Measurements from ENCODE around the gene KCNJ11. TPM values are rescaled to one million over a fixed set of nuclear protein-coding genes. Genes with fewer than 3 reads are reported as not detected.

KCNJ11 gene
- total RNA-seq, 2 experiments from 2014 or later = 0.63 to 1.1 TPM

DNA sequence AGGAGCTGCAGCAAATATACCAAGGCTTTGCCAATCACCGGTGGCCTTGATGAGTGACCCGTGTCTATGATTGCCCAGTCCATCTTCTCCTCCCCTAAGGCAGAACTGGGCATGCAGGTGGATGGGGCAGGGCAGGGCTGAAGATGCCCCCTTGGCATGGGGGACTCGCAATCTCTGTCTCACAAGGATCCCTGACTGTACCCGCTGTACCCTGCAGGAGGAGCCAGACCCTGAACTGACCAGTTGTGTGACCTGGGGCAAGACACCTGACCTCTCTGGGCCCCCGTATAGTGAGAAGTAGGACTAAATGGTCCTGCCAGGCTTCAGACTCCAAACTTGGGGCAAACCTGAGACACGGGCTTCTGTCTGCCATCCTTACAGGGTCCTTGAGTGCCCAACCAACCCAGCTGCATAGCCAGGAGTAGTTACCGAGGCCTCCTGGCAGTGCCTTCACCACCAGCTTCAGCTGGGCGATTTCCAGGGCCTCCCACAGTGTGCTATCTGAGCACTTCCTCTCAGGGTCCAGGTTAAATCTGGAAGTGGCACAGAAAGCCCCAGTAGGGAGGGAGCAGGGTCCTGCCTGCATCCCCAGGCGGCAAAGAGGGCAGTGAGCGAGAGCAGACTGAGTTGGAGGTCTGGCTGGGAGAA, 6.4 kb upstream of the KCNJ11 start:
- ChIA-PET CTCF (no interaction called here), POLR2A (no interaction called here)

DNA sequence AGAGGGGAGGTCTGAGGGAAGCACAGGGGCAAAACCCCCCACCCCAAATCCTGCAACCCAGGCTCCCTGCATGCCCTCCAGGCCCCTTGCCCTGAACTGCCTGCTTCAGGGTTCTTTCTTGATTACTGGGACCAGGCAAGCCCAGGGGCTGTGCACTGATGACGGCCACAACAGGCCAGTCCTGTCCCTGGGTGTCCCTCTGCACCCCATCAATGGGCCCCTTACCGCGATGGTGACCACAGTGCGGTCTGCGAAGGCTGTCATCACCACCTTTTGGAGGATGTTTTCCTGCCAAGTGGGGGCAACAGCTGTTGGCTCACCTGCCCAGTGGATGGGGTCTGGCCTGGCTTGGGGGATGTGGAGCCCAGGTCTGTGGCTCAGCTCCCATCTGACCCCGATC, 5.0 kb upstream of the KCNJ11 start:
- POLR2A ChIA-PET = no interaction called here
- CTCF ChIA-PET = interaction anchor here (0.8 kb wide), 1 partner anchor 10 kb away, joined by 3 read pairs; no protein-coding TSS in a partner anchor

GRCh38 chr11:17392872-17393271, 4.4 kb upstream of the KCNJ11 start:
- ChIA-PET CTCF (interaction anchor here (1.5 kb wide), 1 partner anchor 112 kb away, joined by 3 read pairs; no protein-coding TSS in a partner anchor), POLR2A (no interaction called here)

GRCh38 chr11:17391493-17392355, 3.3 kb upstream of the KCNJ11 start:
- ChIA-PET POLR2A (no interaction called here), CTCF (interaction anchor here (0.6 to 1.5 kb wide), 2 partner anchors 29 to 113 kb away, joined by 3 read pairs; no protein-coding TSS in a partner anchor)

DNA sequence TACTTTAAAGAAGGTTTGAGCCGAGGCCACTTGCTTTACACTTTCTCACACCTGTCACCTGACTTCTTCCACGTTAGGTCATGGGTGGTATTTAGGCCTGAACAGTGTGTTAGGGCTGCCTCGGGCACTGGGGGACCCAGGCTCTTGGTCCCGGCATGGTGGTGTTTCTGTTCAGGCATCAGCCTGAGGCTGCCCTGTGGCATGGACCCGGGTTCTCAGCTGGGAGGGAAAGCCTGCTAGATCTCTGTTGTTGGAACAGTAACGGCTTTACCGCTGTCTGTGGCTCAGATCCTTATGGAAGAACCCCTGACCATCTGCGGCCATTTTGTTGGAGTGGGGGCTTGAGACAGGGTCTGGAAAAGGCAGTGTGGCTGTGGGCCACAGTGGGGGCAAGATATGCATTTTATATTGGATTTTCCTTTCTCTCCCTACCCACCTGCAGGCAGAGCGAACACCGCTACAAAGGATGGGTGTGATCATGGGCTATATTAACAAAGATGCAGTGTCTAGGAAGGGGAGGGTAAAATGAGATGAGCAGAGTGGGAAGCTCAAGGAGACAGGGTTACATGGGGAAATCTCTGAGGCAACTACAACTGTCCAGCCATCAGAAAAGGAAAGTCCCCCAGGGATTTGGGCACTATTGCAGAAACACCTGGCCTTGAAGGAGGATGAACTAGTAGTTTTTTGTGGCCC, 1.6 kb upstream of the KCNJ11 start:
- ChIA-PET POLR2A (interaction anchor here (1.3 kb wide), 1 partner anchor 182 kb away, joined by 5 read pairs; the partner anchor contains the start of gene PIK3C2A), CTCF (interaction anchor here (0.8 to 1.3 kb wide), 5 partner anchors 52 to 314 kb away, joined by 3 to 5 read pairs (median 3); no protein-coding TSS in a partner anchor)

DNA sequence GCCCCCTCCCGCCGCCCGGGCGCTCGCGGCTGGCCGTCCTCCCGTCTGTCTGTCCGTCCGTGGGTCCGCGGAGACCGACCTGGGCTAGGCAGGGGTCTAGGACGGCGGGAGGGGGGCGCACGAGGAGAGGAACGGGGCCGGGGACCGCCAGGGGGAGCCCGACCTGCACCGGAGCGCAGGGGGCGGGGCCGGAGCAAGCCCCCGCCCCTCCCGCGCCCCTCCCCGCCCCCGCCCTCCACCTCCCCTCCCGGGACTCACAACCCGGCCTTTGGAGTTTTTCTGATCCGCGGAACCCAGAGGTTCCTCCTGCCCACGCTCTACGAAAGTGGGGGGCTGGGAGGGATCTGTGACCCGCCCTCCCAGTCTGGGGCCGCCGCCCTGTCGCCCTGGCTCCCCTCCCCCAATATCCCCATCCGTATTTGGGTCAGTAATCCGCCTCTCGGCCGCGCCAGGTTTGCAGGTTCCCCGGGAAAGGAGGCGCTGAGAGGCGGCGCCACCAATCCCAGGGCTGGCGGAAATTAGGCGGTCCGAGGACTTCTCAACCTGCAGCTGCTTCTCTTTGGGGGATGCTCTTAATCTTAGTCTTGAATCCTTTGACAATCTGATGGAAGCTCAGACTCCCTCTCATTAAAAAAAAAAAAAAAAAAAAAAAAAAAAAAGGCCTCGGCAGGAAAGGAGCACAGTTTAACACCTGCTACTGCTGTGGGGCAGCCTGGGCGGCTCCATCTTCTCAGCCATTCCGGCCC, 925 bp upstream of the KCNJ11 start:
- POLR2A ChIA-PET = interaction anchor here (1.3 kb wide), 1 partner anchor 181 kb away, joined by 5 read pairs; the partner anchor contains the start of gene PIK3C2A
- CTCF ChIA-PET = interaction anchor here (0.6 to 1.3 kb wide), 9 partner anchors 9 to 492 kb away, joined by 3 to 5 read pairs (median 3); no protein-coding TSS in a partner anchor

- CTCF ChIA-PET = interaction anchor here (0.9 to 1.7 kb wide), 2 partner anchors 9 to 116 kb away, joined by 4 to 5 read pairs; no protein-coding TSS in a partner anchor
- POLR2A ChIA-PET = no interaction called here
Measured at GRCh38 chr11:17387811-17388210, 648 bp downstream of the KCNJ11 start.

GRCh38 chr11:17387254-17387653, 1.2 kb downstream of the KCNJ11 start:
- CTCF ChIA-PET = interaction anchor here (0.5 to 1.7 kb wide), 4 partner anchors 10 to 124 kb away, joined by 3 to 6 read pairs (median 4); no protein-coding TSS in a partner anchor
- POLR2A ChIA-PET = no interaction called here

DNA sequence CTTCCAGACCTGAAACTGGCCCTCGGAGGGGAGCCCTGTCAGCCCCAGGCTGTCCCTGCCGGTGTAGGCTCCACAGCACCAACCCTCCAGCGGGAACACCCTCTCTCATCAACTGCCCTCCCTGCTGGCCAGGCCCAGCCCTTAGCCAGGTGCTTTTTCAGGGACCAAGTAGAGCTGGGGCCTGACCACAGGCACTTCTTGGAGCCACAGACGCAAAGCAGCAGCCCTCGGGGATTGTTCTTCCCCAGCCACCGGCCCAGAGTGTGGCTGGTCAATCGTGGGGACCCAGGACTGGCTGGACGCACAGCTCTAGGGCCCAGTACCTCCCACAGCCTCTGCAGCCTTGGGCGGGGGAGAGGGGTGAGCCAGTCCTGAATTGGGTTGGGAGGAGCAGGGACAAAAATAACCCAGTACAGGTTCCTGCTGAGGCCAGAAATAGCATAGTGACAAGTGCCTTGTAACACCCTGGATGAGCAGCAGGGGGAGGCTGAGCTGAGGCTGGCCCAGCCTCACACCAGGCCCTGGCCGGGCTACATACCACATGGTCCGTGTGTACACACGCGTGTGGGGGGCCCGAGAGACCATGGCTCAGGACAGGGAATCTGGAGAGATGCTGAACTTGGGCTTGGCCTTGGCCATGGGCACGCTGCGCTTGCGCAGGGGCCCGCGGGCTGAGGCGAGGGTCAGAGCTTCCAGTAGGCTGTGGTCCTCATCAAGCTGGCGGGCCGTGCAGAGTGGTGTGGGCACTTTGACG, 2.0 kb downstream of the KCNJ11 start:
- CTCF ChIA-PET = interaction anchor here (0.5 to 1.7 kb wide), 4 partner anchors 10 to 125 kb away, joined by 3 to 6 read pairs (median 4); no protein-coding TSS in a partner anchor

DNA sequence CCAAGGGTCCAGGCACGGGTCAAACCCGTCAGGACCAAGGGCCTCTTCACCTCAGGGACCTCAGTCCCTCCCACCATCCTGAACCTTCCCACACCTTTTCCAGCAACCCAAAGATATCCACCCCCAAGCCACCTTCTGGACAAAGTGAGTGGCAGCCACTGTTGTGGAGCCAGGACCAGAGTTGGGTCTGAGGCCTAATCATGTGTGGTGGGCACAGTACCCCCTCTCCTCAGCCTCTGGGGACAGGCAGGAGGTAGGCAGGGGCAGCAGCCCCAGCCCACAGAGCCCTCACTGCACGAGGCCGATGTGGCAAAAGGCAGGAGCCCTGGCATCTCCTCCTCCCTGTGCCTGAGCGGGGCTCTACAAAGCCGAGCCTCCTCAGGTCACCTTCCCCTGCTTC, 2.5 kb downstream of the KCNJ11 start:
- ChIA-PET POLR2A (no interaction called here), CTCF (interaction anchor here (0.6 to 1.7 kb wide), 3 partner anchors 11 to 119 kb away, joined by 4 to 6 read pairs (median 4); no protein-coding TSS in a partner anchor)

More for the DNA sequence above, 2.0 kb downstream of the KCNJ11 start:
- POLR2A ChIA-PET = no interaction called here

GRCh38 chr11:17385492-17385891, 3.0 kb downstream of the KCNJ11 start:
- CTCF ChIA-PET = interaction anchor here (0.6 to 3.4 kb wide), 5 partner anchors 12 to 156 kb away, joined by 4 to 42 read pairs (median 13); no protein-coding TSS in a partner anchor
- POLR2A ChIA-PET = no interaction called here

DNA sequence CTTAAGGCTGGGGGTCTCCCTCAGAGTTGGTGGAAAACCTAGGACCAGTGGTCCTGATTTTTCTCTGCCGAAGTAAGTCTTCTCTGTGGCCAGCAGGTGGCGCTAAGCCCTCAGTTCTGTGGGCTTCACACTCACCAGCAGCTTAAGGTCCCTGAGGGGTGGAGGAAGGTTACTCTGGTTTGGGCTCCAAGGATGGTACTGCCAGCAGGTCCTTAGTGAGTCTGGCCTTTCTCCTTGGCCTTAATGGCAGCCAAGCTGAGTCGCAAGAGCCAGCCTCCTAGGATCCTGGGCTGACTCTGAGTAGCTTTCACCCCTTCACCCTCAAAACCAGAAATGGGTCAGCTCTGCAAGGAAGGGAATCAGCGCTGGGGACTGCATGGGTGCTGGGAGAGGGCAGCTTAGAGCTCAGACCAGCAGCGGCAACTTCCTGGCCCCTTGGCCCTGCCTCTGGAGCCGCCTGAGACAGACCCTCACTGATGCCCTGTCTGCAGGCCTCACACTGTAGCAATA, 4.4 kb downstream of the KCNJ11 start:
- ChIA-PET CTCF (interaction anchor here (0.6 to 3.4 kb wide), 19 partner anchors 10 to 185 kb away, joined by 3 to 42 read pairs (median 4); partner anchors contain the start of genes ABCC8 and OTOG), POLR2A (interaction anchor here (0.6 kb wide), 1 partner anchor 611 kb away, joined by 5 read pairs; no protein-coding TSS in a partner anchor)

DNA sequence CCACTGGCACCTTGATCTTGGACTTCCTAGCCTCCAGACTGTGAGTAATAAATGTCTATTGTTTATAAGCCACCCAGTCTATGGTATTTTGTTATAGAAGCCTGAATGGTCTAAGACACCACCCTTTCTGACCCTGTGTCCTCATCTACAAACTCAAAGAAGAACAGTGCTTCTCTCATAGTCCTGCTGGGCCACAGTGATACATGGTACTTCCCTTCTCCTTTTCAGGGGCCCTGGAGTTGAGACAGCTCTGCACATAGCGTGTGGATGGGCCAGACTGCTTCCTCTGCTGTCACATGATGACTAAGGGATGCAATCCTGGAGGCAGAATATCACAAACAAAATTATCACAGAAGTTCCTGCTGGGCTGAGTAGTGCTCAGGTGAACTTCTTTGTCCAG, 5.0 kb downstream of the KCNJ11 start:
- POLR2A ChIA-PET = interaction anchor here (0.6 kb wide), 1 partner anchor 610 kb away, joined by 5 read pairs; no protein-coding TSS in a partner anchor
- CTCF ChIA-PET = interaction anchor here (0.8 to 3.4 kb wide), 17 partner anchors 10 to 165 kb away, joined by 3 to 42 read pairs (median 4); partner anchors contain the start of genes ABCC8 and OTOG

- POLR2A ChIA-PET = no interaction called here
- CTCF ChIA-PET = interaction anchor here (0.8 to 3.4 kb wide), 4 partner anchors 19 to 165 kb away, joined by 3 to 42 read pairs (median 4); partner anchors contain the start of gene OTOG
Measured at GRCh38 chr11:17382046-17382728, 6.3 kb downstream of the KCNJ11 start.

DNA sequence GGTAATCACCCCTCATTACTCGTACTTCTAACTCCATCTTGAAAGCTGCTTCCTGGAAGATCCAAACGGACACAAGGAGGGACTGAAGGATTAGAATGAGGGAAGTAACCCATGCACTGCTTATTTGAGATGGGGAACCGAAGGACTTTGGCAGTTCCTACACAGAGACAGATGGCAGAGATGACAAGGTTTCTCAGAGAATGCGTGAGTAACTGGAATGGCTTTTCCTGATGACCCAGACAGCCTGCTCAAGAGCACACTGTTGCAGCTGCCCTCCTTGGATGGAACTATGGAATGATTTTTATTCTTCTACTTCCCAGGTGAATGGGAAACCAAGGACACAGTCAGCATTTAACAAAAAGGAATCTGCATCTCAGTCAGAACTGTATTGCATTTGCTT, 7.3 kb downstream of the KCNJ11 start:
- POLR2A ChIA-PET = no interaction called here

GRCh38 chr11:17379383-17380180, 8.9 kb downstream of the KCNJ11 start:
- ChIA-PET CTCF (interaction anchor here (1.1 kb wide), 1 partner anchor 150 kb away, joined by 4 read pairs; no protein-coding TSS in a partner anchor), POLR2A (no interaction called here)

More for the DNA sequence above, 7.3 kb downstream of the KCNJ11 start:
- CTCF ChIA-PET = interaction anchor here (0.8 to 1.0 kb wide), 2 partner anchors 18 to 151 kb away, joined by 3 read pairs; no protein-coding TSS in a partner anchor

Measured in activated CD8-positive, alpha-beta memory T cell treated with anti-CD3 and anti-CD28 coated beads for 36 hours (primary cell).